ENCODE measurements around the gene PAX6. TPM values are rescaled to one million over a fixed set of nuclear protein-coding genes. Genes with fewer than 3 reads are reported as not detected.
A peak's percentile ranks its signal among the peaks of the same experiment; 100 is the strongest.

PAX6 gene
- total and polyA plus RNA-seq, 2 donors from 2014 or later = not detected

GRCh38 chr11:31825838-31826484 lies 14.8 kb upstream of the PAX6 start:
- no peaks in the 10 kb centered on the region for H3K4me1 ChIP-seq (ENCODE audit: control insufficient read depth in 2 of 3, insufficient read depth in 2 of 3, low read depth in 1 of 3, low read length in 3 of 3)
- H3K36me3 ChIP-seq (ENCODE audit: control insufficient read depth in 2 of 3, insufficient read depth in 3 of 3, low read length in 3 of 3) = no peaks in the 10 kb centered on the region
- no peaks in the 10 kb centered on the region for H3K9me3 ChIP-seq (ENCODE audit: control insufficient read depth in 2 of 3, insufficient read depth in 1 of 3, low read length in 3 of 3)
- H3K9ac ChIP-seq (ENCODE audit: low read length in 3 of 3) = no peak overlapping the region
- H3K27me3 ChIP-seq (ENCODE audit: control insufficient read depth, insufficient read depth, low read length) = peaks cover 87% of the 10 kb centered on the region
- TF ChIP-seq CTCF (IDR thresholded peaks at IDR 0.05; ENCODE audit: borderline replicate concordance, extremely low read depth, insufficient read depth) = no peak
- peak in 4 of 5 donors; percentile 7 to 66 (median 30) for DNase-seq
- no peak overlapping the region for H3K4me3 ChIP-seq (ENCODE audit: low read length in 3 of 3)
- no peak for FAIRE-seq
- intact Hi-C loops (cut with DNase I) = no loop called here
- H3K27ac ChIP-seq (ENCODE audit: low read depth in 2 of 2, low read length in 2 of 2) = no peak overlapping the region

GRCh38 chr11:31824879-31825837 lies 14.0 kb upstream of the PAX6 start:
- no peak for TF ChIP-seq CTCF (IDR thresholded peaks at IDR 0.05; ENCODE audit: borderline replicate concordance, extremely low read depth, insufficient read depth)
- no peaks in the 10 kb centered on the region for H3K4me1 ChIP-seq (ENCODE audit: control insufficient read depth in 2 of 3, insufficient read depth in 2 of 3, low read depth in 1 of 3, low read length in 3 of 3)
- no peaks in the 10 kb centered on the region for H3K36me3 ChIP-seq (ENCODE audit: control insufficient read depth in 2 of 3, insufficient read depth in 3 of 3, low read length in 3 of 3)
- peaks cover 91% of the 10 kb centered on the region for H3K27me3 ChIP-seq (ENCODE audit: control insufficient read depth, insufficient read depth, low read length)
- no peak for FAIRE-seq
- intact Hi-C loops (cut with DNase I) = no loop called here
- H3K4me3 ChIP-seq (ENCODE audit: low read length in 3 of 3) = no peak overlapping the region
- peak in 3 of 5 donors; percentile 12 to 37 (median 21) for DNase-seq
- no peak overlapping the region for H3K27ac ChIP-seq (ENCODE audit: low read depth in 2 of 2, low read length in 2 of 2)
- no peaks in the 10 kb centered on the region for H3K9me3 ChIP-seq (ENCODE audit: control insufficient read depth in 2 of 3, insufficient read depth in 1 of 3, low read length in 3 of 3)
- no peak overlapping the region for H3K9ac ChIP-seq (ENCODE audit: low read length in 3 of 3)

- Histone ChIP-seq H3K9ac (ENCODE audit: low read length in 3 of 3) (no peak overlapping the region), H3K4me3 (ENCODE audit: low read length in 3 of 3) (no peak overlapping the region), H3K27ac (ENCODE audit: low read depth in 2 of 2, low read length in 2 of 2) (no peak overlapping the region), H3K4me1 (ENCODE audit: control insufficient read depth in 2 of 3, insufficient read depth in 2 of 3, low read depth in 1 of 3, low read length in 3 of 3) (no peaks in the 10 kb centered on the region), H3K27me3 (ENCODE audit: control insufficient read depth, insufficient read depth, low read length) (peaks cover 90% of the 10 kb centered on the region), H3K9me3 (ENCODE audit: control insufficient read depth in 2 of 3, insufficient read depth in 1 of 3, low read length in 3 of 3) (no peaks in the 10 kb centered on the region), H3K36me3 (ENCODE audit: control insufficient read depth in 2 of 3, insufficient read depth in 3 of 3, low read length in 3 of 3) (no peaks in the 10 kb centered on the region)
- no peak for FAIRE-seq
- DNase-seq = no peak
- no peak for TF ChIP-seq CTCF (IDR thresholded peaks at IDR 0.05; ENCODE audit: borderline replicate concordance, extremely low read depth, insufficient read depth)
- intact Hi-C loops (cut with DNase I) = no loop called here
These were observed 13.3 kb upstream of the PAX6 start for GRCh38 chr11:31824332-31824878.
